Fibroblast of upper back skin (primary cell): ENCODE measurements around the gene ITGB2.
A peak's percentile ranks its signal among the peaks of the same experiment; 100 is the strongest.
"Not testable (repeated sequence)": the region's sequence is repeated elsewhere in the genome, so short reads cannot be mapped to it uniquely, and the experiment has no call there.

Experiments used
- DNase-seq: peaks from one replicate; pipeline ENCODE4 v3.0.0-alpha.2; 2013

ITGB2 gene

DNA sequence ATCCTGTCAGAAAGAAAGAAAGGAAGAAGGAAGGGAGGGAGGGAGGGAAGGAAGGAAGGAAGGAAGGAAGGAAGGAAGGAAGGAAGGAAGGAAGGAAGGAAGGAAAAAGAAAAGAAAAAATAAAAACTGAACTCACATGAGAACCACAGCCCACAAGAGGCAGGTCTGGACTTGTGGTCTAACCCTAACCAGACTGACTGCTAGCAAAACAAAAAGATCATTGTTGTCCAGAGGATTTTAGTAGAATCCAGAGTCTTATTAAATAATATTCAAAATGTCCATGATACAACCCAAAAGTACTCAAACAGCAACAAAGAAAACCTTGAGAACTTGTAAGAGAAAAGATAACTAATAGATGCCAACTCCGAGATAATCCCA is 4.7 kb upstream of the ITGB2 start:
- DNase-seq = no peak

DNA sequence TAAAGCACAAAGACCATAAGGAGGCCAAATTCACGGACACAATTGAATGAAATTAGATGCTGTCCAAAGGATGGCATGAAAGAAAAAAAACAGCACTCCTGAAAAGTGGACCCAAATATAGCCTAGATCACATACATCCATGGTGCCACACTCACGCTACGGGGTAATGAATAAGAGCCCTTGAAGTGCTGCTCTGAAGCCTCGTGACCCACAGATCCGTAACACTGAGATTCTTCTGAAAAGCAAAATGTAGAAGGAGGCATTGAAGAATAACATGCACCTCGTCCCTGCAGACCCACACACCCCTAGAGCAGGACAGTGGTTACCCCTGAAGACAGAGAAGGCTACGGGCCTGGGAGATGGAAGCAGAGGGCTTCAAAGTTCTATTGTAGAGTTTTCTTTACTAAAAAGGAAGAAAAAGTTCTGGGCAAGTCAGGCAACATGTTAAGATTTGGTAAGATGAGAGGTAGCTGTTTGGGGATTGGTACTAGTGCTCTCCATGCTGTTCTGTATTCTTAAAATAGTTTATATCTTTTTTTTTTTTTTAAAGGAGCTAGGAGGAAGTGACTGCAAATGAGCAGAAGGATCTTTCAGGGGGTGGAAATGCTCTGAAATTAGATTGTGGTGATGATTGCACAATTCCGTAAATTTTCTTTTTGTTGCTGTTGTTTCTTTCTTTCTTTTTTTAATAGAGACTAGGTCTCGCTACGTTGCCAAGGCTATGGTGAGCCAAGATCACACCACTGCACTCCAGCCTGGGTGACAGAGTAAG is 4.1 kb upstream of the ITGB2 start:
- peak; percentile 55 for DNase-seq

DNA sequence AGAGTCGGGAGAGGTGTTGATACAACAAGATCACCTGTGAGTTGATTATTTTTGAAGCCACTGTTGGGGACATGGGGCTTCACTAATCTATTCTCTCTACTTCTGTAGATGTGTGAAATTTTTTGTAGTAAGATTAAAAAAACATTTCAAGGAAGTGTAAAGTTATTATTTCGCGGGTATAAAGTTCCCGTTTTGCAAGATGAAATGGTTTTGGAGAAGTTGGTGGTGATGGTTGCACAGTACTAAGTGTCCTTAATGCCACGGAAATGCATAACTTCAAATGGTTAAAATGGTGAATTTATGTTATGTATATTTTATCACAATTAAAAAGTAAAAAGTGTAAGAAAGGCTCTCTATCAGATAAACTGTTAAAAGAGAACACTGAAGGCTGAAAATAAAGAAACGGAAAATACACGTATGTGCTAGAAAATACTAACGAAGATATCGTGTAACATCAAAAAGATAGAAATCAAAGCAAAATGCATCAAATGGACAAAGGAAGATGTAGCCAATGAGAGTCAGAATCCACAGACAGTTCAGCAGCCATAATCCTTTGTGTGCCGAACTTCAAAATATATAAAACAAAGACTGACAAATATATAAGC is 2.9 kb upstream of the ITGB2 start:
- DNase-seq = no peak

DNA sequence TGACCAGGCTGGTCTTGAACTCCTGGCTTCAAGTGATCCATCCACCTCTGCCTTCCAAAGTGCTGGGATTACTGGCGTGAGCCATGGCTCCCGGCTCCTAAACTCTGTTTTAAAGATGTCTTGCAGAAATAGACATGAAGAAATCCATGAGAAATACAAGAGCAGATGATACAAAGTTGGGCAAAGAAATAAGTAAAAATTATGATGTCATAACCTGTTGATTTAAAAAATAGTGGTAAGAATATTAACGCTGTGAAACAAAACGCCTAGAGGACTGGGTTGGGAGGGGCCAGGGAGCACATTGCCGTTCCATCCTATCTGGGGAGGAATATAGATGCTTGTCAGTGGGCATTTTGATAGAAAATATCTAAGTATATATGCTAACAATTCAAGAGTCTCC is 1.2 kb upstream of the ITGB2 start:
- DNase-seq = no peak

DNA sequence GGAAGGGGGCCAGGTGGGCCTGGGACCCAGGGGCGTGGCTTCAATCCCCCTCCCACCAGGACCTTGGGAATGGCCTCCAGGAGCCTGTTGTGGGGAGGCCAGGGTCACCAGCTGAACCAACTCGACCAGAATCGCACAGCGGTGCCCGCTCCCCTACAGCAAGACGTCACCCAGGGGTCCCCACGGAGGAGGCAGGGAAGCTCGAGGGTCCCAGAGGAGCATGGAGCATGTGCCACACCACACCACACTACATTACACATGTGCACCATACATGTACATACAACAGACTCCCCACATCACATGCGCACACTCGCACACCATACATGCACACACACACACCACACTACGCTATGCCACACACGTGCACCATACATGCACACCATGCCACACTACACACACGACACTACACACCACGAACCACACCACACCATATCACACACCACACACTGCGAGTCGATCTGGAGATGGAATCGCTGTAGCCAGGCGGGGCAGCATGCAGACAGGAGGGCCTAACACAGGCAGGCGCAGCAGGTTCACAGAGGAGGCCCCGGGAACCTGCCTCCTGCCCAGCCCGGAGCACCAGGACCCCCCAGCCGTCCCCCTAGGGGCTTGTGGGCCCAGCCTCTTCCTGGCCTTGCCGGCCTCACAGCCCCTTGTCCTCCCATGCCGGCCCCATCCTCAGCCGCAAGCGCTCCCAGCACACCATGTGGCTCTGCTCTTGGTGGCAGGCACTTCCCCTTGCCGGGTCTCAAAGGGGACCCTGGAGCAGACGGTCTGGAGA is 596 bp downstream of the ITGB2 start:
- DNase-seq = no peak

DNA sequence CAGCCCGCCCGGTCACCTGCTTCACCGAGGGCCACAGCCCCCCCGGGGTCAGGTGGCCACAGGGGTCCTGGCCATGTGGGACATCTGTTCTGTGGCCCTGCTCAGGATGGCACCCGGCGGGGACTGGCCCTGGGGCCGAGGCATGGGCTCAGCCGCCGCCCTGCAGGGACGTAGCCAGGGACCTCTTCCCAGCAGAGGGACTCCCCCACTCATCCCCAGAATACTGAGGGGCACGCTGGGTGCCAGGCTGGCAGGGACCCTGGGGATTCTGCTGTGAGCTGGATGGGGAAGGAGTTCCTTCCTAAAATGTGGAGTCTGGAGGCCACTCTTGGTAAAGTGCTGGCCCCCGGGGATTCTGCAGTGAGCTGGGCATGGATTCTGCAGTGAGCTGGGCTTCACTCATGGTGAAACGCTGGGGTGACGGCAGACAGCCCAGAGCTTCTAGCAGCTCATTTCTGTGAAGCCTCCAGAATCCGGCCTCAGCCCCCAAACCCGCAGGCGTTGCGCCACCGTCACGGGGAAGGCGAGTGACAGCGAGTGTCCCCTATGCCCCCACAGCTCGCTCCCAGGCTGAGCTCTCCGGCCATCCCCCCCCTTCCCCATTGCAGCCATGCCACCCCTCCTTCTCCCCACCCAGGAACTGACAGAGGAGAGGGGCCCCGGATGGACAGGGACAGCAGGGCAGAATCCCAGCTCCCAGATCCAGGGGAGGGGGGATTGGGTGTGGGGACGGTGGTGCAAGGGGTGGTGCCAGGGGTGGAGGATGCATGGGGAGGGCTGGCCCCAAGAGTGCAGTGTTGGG is 1.4 kb downstream of the ITGB2 start:
- DNase-seq = no peak

DNA sequence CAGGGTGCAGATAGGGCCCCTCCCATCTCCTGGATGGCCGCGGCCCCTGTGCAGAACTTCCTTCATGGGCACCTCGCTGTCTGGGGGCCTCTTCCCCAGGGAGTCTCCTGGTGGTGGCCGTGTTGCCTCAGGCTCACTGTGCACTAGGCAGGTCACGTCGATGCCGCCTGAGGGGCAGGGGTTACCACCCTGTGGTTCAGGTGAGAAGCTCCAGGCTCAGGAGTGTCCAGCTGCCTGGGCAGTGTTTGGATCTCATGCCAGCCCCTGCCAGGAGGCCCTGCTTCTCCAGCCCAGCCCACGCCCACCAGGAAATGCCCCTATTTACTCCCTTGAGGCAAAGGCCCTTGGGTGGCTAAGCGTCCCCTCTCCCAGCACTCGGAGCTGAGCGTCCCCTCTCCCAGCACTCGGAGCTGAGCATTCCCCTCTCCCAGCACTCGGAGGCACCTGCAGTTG is 2.1 kb downstream of the ITGB2 start:
- DNase-seq = no peak

DNA sequence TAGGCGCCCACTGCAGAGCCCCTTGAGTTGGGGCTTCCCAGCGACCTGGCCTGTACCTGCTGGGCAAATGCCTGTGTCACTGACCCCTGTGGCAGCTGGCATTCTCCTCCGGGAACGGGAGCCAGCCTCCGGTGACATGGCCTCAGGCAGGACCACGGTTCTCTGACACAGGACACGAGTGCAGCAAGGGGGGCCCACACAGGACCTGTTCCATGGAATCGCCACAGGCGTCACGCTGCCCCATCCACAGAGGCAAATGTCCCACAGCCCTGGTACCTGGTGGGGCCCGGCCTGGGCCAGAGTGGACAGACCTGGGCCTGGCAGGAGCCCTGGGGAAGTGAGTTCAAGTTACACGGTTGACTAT is 2.6 kb downstream of the ITGB2 start:
- DNase-seq = no peak

DNA sequence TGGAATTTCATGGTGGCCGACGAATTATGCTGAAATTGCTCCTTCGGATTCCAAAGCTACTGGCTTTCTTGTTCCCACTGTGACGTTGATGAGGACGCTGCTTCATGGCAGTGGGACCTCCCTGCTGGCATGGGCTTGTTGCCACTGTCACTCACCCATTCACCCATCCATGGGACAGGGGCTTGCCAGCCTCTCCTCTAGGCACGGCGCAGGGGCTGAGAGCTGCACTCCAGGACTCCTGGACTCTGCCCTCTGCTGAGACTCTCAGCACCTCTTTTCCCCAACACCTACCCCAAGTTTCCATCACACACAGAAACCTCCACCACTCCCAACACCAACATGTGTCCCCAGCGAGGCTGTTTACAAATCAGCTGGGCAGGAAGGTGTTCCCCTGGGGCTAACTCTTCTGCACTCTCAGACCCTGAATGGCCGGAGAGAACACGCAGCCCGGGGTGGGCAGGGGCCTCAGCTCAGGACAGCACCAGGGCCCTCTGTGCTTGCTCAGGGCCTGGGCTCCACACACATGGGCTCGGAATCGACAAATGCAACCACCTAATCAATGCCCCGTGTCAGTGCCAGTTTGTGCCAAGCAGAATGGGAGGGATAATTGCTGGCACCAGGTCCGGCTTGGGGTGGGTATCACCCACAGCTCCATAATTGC is 3.1 kb downstream of the ITGB2 start:
- no peak for DNase-seq

DNA sequence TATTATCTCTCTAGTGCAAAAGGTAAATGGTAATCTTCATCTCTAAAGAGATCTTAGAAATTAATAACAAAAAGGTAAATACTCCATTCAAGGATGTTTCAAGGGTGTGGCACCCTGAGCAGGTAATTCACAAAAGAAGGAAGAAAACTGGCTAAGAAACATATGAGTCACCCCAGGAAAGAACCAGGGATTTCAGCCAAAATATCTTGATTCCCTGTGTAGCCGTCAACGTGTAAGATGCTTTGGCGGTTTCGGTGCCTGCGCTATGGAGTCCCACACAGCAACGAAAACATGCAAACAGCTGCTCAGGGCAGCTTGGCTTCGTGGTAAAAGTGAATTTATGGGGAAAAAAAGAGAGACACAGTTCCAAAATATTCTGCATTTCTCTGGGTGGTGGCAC is 3.7 kb downstream of the ITGB2 start:
- peak; percentile 31 for DNase-seq

DNA sequence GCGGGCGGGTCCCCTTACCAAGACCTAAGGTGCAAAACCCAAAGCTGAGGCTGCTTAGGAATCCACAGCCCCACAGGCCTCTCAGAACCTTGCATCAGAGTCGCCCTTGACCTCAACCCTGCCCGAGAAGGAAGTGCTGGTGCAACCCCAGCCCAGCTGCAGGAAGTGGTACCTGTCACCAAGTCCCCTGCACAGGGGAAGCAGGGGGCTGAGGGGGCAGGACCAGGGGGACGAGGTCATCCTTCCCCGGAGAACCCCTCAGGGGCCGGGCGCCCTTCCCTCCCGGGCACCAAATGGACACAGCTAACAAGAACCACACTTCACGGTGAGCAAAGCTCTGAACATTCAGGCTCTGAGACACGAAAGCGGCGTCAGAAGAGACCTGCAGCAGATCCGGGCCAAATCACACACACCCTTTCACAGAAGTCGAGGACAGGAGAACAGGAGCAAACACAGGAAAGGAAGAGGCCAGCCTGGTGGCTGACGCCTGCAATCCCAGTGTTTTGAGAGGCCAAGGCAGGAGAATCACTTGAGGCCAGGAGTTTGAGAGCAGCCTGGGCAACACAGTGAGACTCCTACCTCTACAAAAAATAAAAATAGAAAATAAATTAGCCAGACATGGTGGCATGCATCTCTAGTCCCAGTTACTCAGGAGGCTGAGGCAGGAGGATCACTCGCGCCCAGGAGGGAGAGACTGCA is 6.4 kb downstream of the ITGB2 start:
- DNase-seq = no peak

DNA sequence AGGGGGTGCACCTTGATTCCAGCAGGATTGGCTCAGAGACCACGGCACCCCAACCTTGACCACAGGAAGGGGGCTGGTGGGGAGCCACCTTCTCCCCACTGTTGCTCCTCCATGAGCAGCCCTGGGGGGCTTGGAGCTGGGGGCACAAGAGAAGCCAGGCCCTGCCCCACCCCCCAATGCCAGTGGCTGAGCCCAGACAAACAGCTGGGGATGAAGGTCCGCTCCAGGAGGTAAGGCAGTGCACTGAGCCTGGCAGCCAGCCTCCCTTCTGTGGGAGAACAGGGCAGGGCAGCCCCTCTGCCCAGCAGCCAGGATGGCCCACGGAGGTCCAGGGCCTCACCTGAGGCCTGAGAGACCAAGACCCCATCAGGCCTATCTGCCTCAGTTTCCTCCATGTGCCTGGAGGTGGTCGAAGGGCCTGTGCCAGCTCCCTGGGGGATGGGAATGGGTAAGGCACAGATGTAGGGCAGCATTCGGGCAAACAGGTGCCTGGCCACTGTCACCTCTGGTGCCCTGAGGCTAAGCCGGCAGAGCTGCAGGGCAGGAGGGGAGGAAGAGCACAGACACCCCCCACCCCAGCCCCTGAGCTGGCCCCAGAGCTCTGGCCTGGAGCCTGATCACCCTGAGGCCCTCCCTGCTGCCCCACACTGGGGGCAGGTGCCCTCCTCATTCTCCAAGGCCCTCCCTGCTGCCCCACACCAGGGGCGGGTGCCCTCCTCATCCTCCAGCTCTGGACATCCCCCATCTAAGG is 7.1 kb downstream of the ITGB2 start:
- no peak for DNase-seq

DNA sequence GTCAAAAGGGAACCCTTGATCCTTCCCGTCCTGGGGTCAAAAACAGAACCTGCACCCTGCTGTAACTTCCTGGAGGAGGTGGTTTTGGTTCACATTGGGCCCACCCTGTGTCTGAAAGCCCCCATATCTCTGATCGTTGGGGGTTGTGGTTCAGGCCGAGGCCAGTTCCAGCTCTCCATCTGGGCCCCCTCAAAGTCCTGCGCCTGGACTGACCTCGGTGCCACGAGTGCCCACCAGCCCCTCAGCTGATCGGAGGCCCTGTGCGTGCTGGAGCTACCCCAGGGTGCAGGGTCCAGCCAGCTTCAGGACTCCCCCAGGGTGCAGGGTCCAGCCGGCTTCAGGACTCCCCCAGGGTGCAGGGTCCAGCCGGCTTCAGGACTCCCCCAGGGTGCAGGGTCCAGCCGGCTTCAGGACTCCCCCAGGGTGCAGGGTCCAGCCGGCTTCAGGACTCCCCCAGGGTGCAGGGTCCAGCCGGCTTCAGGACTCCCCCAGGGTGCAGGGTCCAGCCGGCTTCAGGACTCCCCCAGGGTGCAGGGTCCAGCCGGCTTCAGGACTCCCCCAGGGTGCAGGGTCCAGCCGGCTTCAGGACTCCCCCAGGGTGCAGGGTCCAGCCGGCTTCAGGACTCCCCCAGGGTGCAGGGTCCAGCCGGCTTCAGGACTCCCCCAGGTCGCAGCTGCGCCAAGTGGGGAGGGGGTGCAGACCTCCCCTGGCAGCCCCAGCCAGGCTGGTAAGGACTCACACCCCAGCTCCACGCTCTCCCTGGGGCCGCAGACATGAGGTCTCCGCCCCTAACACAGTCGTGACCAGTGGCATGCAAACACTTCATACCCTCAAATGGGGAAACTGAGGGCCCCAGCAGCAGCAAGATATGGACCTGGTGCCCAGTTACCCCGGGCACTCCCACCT is 7.9 kb downstream of the ITGB2 start:
- not testable (repeated sequence) for DNase-seq

DNA sequence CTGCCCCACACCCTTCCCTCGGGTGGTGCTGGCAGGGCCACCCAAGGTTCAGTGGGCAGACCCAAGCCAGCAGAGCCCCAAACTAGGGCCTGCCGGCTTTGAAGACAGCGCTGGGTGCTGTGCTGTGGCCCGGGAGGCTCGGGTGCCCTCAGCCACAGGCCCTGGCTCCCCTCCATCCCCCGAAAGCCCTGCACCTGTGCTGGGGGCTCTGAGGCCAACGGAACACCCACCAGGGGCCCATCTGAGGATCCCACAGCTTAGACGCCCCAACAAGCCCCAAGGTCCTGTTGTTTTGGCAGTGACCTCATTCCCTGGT is 8.6 kb downstream of the ITGB2 start:
- DNase-seq = no peak

DNA sequence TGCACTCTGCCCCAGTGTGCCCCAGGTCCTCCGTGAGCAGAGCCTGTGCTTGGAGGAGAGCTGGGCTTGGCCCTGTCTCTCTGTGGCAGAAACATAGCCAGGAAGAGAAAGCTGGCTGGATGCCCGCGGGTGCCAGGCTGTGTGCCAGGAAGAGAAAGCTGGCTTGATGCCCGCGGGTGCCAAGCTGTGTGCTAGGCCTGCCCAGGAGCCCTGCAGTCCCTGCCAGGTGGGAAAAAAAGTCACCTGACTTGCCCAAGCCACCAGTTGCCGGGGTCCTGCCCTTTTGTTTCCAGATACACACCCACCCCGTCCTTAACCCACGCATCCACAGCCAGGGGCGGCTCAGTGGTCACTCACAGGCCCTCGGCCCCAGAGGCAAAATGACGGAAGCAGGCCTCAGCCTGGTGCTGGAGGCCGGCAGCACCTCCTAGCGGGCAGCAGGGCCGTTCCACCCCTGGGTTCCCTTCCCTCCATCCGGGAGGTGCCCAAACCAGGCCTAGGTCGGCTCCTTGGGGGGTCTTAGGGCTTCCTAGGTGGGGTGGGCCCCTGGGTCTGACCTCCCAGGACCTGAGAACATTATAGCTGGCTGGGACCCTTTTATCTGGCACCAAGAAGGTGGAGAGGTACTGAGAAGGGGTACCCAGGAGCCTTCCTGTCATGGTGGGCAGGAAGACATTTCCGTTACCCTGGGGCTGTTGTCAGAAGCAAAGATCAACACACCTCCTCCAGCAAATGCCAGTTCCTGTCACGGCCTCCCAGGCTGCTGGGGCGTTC is 9.1 kb downstream of the ITGB2 start:
- DNase-seq = no peak

DNA sequence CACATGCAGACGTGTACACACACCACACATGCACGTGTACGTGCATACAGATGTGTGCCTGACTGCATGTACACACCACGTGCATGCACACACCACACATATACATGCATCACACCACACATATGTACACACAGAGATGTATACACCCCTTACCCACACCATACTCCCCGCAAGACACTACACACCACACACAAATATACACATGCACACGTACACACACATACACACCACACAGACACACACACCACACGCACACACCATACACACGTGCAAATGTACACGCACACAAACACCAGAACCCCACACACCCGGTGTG is 9.7 kb downstream of the ITGB2 start:
- no peak for DNase-seq

DNA sequence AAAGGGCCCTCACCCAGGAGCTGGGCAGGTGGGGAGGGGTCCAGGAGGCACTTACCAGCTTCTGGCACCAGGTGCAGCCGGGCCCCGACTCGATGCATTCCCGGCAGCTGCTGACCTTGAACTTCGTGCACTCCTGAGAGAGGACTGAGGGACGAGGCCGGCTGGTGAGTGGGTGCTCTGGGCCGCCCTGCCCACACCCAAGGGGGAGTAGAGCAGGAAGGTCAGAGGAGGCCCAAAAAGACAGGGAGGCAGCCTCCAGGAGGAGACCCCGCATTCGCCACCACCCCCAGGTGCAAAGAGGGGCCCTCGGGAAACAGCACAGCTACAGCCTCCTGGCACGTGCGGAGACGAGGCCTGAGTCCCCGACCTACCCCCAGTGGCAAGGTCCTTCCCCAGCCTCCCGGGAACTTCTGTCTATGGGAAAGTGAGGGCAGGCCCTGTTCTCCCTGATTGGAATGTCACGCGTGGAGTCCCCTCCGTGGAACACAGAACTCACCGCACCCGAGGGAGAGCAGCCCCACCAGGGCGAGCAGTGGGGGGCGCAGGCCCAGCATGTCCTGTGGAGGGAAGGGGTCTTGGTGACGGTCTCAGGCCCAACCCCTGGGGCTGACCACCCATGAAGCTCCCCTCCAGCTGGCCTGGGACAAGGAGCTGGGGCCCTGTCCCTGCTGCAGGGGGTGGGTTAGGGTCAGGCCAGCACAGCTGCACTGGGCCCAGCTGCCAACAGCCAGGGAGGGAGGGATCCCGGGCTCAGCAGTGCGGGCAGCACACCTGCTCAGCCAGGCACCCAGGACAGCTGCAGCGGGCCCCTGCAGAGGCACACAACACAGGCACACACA is 10.3 kb downstream of the ITGB2 start:
- no peak for DNase-seq

DNA sequence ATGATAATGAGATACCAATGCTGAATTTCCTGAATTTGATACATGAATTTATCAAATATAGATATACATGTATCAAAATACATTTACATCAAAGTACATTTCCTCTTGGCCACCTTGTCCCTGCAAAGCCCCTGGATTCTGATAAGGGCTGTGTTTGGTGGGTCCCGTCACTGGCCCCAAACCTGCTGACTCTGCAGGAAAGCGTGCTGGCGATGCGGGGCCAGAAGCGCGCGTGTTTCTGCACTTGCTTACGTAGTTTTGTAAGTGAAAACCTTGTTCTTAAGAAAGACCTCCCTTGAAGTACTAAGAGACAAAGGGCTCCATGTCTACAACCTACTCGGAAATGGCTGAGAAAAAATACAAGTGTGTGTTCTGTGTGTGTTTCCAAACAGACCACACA is 11.0 kb downstream of the ITGB2 start:
- DNase-seq = no peak

DNA sequence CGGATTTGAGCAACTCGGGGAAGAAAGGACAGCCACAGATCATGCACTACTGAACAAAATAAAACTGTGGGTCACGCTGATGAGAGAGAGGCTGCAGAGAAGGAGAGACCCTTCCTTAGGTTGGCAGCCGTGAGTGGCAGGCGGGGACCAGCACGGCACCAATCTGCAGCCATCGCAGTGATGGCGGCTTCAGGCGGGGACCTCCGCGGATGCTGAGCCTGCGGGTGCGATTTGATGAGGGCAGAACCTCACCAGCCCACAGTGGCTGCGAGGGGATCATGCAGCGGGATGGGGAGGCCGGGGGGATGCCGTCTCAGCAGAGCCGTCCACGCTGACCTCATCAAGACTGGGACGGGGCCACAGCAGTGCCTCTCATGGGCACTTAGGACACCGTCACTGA is 11.8 kb downstream of the ITGB2 start:
- DNase-seq = no peak
